ENCODE results near the gene SIRT5. TPM values are rescaled to one million over a fixed set of nuclear protein-coding genes. Genes with fewer than 3 reads are reported as not detected.
A peak's percentile ranks its signal among the peaks of the same experiment; 100 is the strongest.

Gene SIRT5
- polyA plus RNA-seq, 2 of the 4 experiments (the other 2 are of a cell fraction) = 5.1 to 7.8 TPM

- TF ChIP-seq MYC (IDR thresholded peaks at IDR 0.05; ENCODE audit: borderline replicate concordance, low read length) = no peak
- TF ChIP-seq USF2 (IDR thresholded peaks at IDR 0.05) = no peak
- TF ChIP-seq CBX2 (IDR thresholded peaks at IDR 0.05; ENCODE audit: borderline replicate concordance, low read depth) = no peak
- TF ChIP-seq FOSL2 (IDR thresholded peaks at IDR 0.05) = no peak
- no peak for TF ChIP-seq FOSL2 (CRISPR knock-in tag; IDR thresholded peaks at IDR 0.05)
- TF ChIP-seq RNF2 (IDR thresholded peaks at IDR 0.05; ENCODE audit: borderline replicate concordance, low read depth) = no peak
- TF ChIP-seq RAD21 (conservative IDR thresholded peaks at IDR 0.05 in 1 of 2, IDR thresholded peaks at IDR 0.05 in 1 of 2) = peak in 1 of 2 experiments; percentile 53; a peak in 4 of 5 replicates
- TF ChIP-seq NR3C1 (IDR thresholded peaks at IDR 0.05) = no peak
Measured at GRCh38 chr6:13575377-13575775, 975 bp downstream of the SIRT5 start (continued).

GRCh38 chr6:13576017-13576416, 1.6 kb downstream of the SIRT5 start:
- no peak overlapping the region for H3K4me3 ChIP-seq
- FAIRE-seq = no peak
- ATAC-seq = no peak

More at GRCh38 chr6:13576017-13576416, 1.6 kb downstream of the SIRT5 start:
- no peak for TF ChIP-seq NR3C1 (IDR thresholded peaks at IDR 0.05)
- TF ChIP-seq ZFP36 (IDR thresholded peaks at IDR 0.05; ENCODE audit: borderline replicate concordance, partially characterized antibody) = no peak
- no peak for TF ChIP-seq EP300 (IDR thresholded peaks at IDR 0.05)
- TF ChIP-seq HOXB13 (CRISPR knock-in tag; IDR thresholded peaks at IDR 0.05; ENCODE audit: low read depth) = no peak
- no peak for TF ChIP-seq RNF2 (IDR thresholded peaks at IDR 0.05; ENCODE audit: borderline replicate concordance, low read depth)
- TF ChIP-seq REST (IDR thresholded peaks at IDR 0.05) = no peak
- TF ChIP-seq MAZ (IDR thresholded peaks at IDR 0.05; ENCODE audit: borderline replicate concordance, low read depth, low read length) = no peak
- no peak for TF ChIP-seq EHMT2 (IDR thresholded peaks at IDR 0.05; ENCODE audit: low read depth)
- no peak for TF ChIP-seq FOSL2 (IDR thresholded peaks at IDR 0.05)
- TF ChIP-seq FOSL2 (CRISPR knock-in tag; IDR thresholded peaks at IDR 0.05) = no peak
- no peak for TF ChIP-seq ZC3H11A (IDR thresholded peaks at IDR 0.05)
- TF ChIP-seq ELK1 (IDR thresholded peaks at IDR 0.05; ENCODE audit: low read depth, low read length) = no peak
- no peak for TF ChIP-seq CHD4 (IDR thresholded peaks at IDR 0.05; ENCODE audit: borderline replicate concordance)
- no peak overlapping the region for H3K27ac ChIP-seq
- ChIA-PET POLR2A (interaction anchor here (1.0 to 2.9 kb wide), 3 partner anchors 11 to 89 kb away, joined by 3 to 40 read pairs (median 25); partner anchors contain the start of genes GFOD1 and NOL7), CTCF (interaction anchor here (1.4 to 2.3 kb wide), 6 partner anchors 8 to 279 kb away, joined by 3 to 12 read pairs (median 6); no protein-coding TSS in a partner anchor)
- peaks cover 6% of the 10 kb centered on the region; the same call in 1 of the 3 replicates for H3K4me1 ChIP-seq
- no peak overlapping the region for H3K4me2 ChIP-seq
- whole genome bisulfite sequencing (ENCODE audit: missing lambda C conversion rate) = 97% methylated on average over 3 of the region's 3 CpGs
- no peak for DNase-seq (ENCODE audit: low read depth in 1 of 2, low spot score in 1 of 2)
- peaks cover 10% of the 10 kb centered on the region; the same call in 2 of the 3 replicates for H3K9me3 ChIP-seq

Measured in A549 (cell line).